Tibial artery (tissue), 4 donors: ENCODE measurements around the gene MED8.

ENCODE experiments used
- DNase-seq, 2 donors: peaks; one replicate each; pipeline ENCODE4 v3.0.0-alpha.2; 2019
- H3K27ac ChIP-seq, 2 donors: fragments of 200-600 bp; sonication (generic) in 1 of 2; 1 replicate in 1 of 2; 2 replicates in 1 of 2; pipeline ENCODE4 v1.5.1; 2018 to 2019; ENCODE audit warnings: mild to moderate bottlenecking in 1 of 2
- H3K27me3 ChIP-seq, 2 donors: fragments of 200-600 bp; sonication (generic) in 1 of 2; one replicate each; pipeline versions ENCODE4 v1.5.1 to v1.6.0; 2016 to 2019
- H3K36me3 ChIP-seq, 3 donors: fragments of 200-600 bp; sonication (generic) in 2 of 3; one replicate each; pipeline ENCODE4 v1.5.1; 2016 to 2019; ENCODE audit warnings: mild to moderate bottlenecking in 2 of 3
- H3K4me1 ChIP-seq, 4 donors: fragments of 200-600 bp; sonication (generic) in 2 of 4; 1 replicate in 3 of 4; 2 replicates in 1 of 4; pipeline ENCODE4 v1.5.1; 2016 to 2019
- H3K4me3 ChIP-seq, 2 donors: fragments of 200-600 bp; sonication (generic) in 1 of 2; 1 replicate in 1 of 2; 2 replicates in 1 of 2; pipeline ENCODE4 v1.5.1; 2018 to 2019; ENCODE audit warnings: mild to moderate bottlenecking in 2 of 2
- H3K9me3 ChIP-seq, 3 donors: fragments of 200-600 bp; sonication (generic) in 1 of 3; one replicate each; pipeline ENCODE4 v1.5.1; 2016 to 2019
- CTCF ChIP-seq, 2 experiments: fragments of 200-600 bp in 1 of 2; fragments of 450-650 bp in 1 of 2; IDR thresholded peaks; one replicate each; pipeline ENCODE4 v1.5.1; 2017 to 2019; ENCODE audit warnings: antibody characterized with exemption in 2 of 2, mild to moderate bottlenecking in 1 of 2, moderate library complexity in 1 of 2
- intact Hi-C: fragments of 100-400 bp; cut with DNase I; formaldehyde crosslinking; loops from one replicate; pipeline ENCODE4 v1.15.0; 2023; ENCODE audit warnings: low total_unique reads

Gene MED8

GRCh38 chr1:43351421-43352350 lies 37.9 kb downstream of the MED8 start:
- Histone ChIP-seq H3K27ac (no peak overlapping the region), H3K4me1 (peaks cover 0 to 15% (median 10%) of the 10 kb centered on the region in 4 donors), H3K4me3 (no peak overlapping the region), H3K36me3 (no peaks in the 10 kb centered on the region), H3K27me3 (no peaks in the 10 kb centered on the region), H3K9me3 (no peaks in the 10 kb centered on the region)
- TF ChIP-seq CTCF (IDR thresholded peaks at IDR 0.05), result no peak
- no peak for DNase-seq
- intact Hi-C loops, result loop anchor here (5.0 kb wide), 1 partner anchor 36 kb away; the partner anchor contains the start of genes MED8 and SZT2

- H3K4me1 ChIP-seq, result peaks cover 0 to 15% (median 10%) of the 10 kb centered on the region in 4 donors
- TF ChIP-seq CTCF (IDR thresholded peaks at IDR 0.05), result no peak
- H3K27ac ChIP-seq, result no peak overlapping the region
- no peaks in the 10 kb centered on the region for H3K27me3 ChIP-seq
- H3K4me3 ChIP-seq, result no peak overlapping the region
- no peaks in the 10 kb centered on the region for H3K9me3 ChIP-seq
- intact Hi-C loops, result loop anchor here (5.0 kb wide), 1 partner anchor 36 kb away; the partner anchor contains the start of genes MED8 and SZT2
- DNase-seq, result no peak
- no peaks in the 10 kb centered on the region for H3K36me3 ChIP-seq
Observed at GRCh38 chr1:43350976-43351375, 38.6 kb downstream of the MED8 start.

- TF ChIP-seq CTCF (IDR thresholded peaks at IDR 0.05), result no peak
- Histone ChIP-seq H3K27me3 (no peaks in the 10 kb centered on the region), H3K4me3 (peak overlapping the region; percentile 59 to 82), H3K4me1 (peaks cover 0 to 15% (median 10%) of the 10 kb centered on the region in 4 donors), H3K9me3 (no peaks in the 10 kb centered on the region), H3K36me3 (no peaks in the 10 kb centered on the region), H3K27ac (peak overlapping the region; percentile 86 to 93)
- intact Hi-C loops, result loop anchor here (5.0 to 10.0 kb wide), 2 partner anchors 38 to 425 kb away; partner anchors contain the start of genes MED8 and SZT2
- peak; percentile 30 to 66 for DNase-seq
Observed at GRCh38 chr1:43349594-43350306, 39.9 kb downstream of the MED8 start.

- peak; percentile 65 to 89 for DNase-seq
- intact Hi-C loops, result loop anchor here (10.0 kb wide), 1 partner anchor 424 kb away; no protein-coding TSS in a partner anchor
- peak overlapping the region; percentile 59 to 82 for H3K4me3 ChIP-seq
Observed at GRCh38 chr1:43348809-43349593, 40.6 kb downstream of the MED8 start.

More at GRCh38 chr1:43348809-43349593, 40.6 kb downstream of the MED8 start:
- H3K27me3 ChIP-seq, result no peaks in the 10 kb centered on the region
- peak overlapping the region; percentile 86 to 93 for H3K27ac ChIP-seq
- no peaks in the 10 kb centered on the region for H3K9me3 ChIP-seq
- TF ChIP-seq CTCF (IDR thresholded peaks at IDR 0.05), result no peak
- peaks cover 0 to 19% (median 10%) of the 10 kb centered on the region in 4 donors for H3K4me1 ChIP-seq
- no peaks in the 10 kb centered on the region for H3K36me3 ChIP-seq
